ENCODE results near the gene NCKIPSD.

Gene NCKIPSD

GRCh38 chr3:48656061-48656840 lies 29.5 kb downstream of the NCKIPSD start:
- TF ChIP-seq ZNF565 (CRISPR knock-in tag; conservative IDR thresholded peaks at IDR 0.05; ENCODE audit: low read depth) (no peak), OSR1 (CRISPR knock-in tag; IDR thresholded peaks at IDR 0.05) (no peak), PATZ1 (CRISPR knock-in tag; IDR thresholded peaks at IDR 0.05; ENCODE audit: borderline replicate concordance) (no peak), ZFP3 (CRISPR knock-in tag; IDR thresholded peaks at IDR 0.05) (no peak), POU6F1 (CRISPR knock-in tag; IDR thresholded peaks at IDR 0.05; ENCODE audit: borderline replicate concordance, low read depth) (no peak), SNAI2 (CRISPR knock-in tag; IDR thresholded peaks at IDR 0.05) (no peak), TCF4 (CRISPR knock-in tag; IDR thresholded peaks at IDR 0.05; ENCODE audit: borderline replicate concordance) (no peak), ZNF70 (CRISPR knock-in tag; IDR thresholded peaks at IDR 0.05) (no peak), ZFP30 (CRISPR knock-in tag; IDR thresholded peaks at IDR 0.05) (no peak)
- no peak for ATAC-seq

GRCh38 chr3:48655606-48656005 lies 30.1 kb downstream of the NCKIPSD start:
- ATAC-seq, result no peak
- no peak for TF ChIP-seq TCF4 (CRISPR knock-in tag; IDR thresholded peaks at IDR 0.05; ENCODE audit: borderline replicate concordance)
- no peak for TF ChIP-seq ZNF8 (CRISPR knock-in tag; IDR thresholded peaks at IDR 0.05)
- no peak for TF ChIP-seq PPARA (CRISPR knock-in tag; IDR thresholded peaks at IDR 0.05; ENCODE audit: borderline replicate concordance)

GRCh38 chr3:48655063-48655462 lies 30.7 kb downstream of the NCKIPSD start:
- TF ChIP-seq CSDC2 (CRISPR knock-in tag; IDR thresholded peaks at IDR 0.05), result no peak
- TF ChIP-seq POU6F1 (CRISPR knock-in tag; IDR thresholded peaks at IDR 0.05; ENCODE audit: borderline replicate concordance, low read depth), result no peak
- TF ChIP-seq ZFP3 (CRISPR knock-in tag; IDR thresholded peaks at IDR 0.05), result no peak
- TF ChIP-seq CSRNP3 (CRISPR knock-in tag; IDR thresholded peaks at IDR 0.05), result no peak
- TF ChIP-seq PPARA (CRISPR knock-in tag; IDR thresholded peaks at IDR 0.05; ENCODE audit: borderline replicate concordance), result no peak
- no peak for TF ChIP-seq ISL1 (CRISPR knock-in tag; IDR thresholded peaks at IDR 0.05)
- no peak for TF ChIP-seq GLIS3 (CRISPR knock-in tag; IDR thresholded peaks at IDR 0.05)
- TF ChIP-seq OSR1 (CRISPR knock-in tag; IDR thresholded peaks at IDR 0.05), result no peak
- no peak for TF ChIP-seq TSHZ2 (CRISPR knock-in tag; IDR thresholded peaks at IDR 0.05)
- TF ChIP-seq ZNF8 (CRISPR knock-in tag; IDR thresholded peaks at IDR 0.05), result no peak
- TF ChIP-seq RARB (CRISPR knock-in tag; IDR thresholded peaks at IDR 0.05), result no peak
- TF ChIP-seq ZC3H10 (CRISPR knock-in tag; IDR thresholded peaks at IDR 0.05), result no peak
- no peak for TF ChIP-seq ZNF565 (CRISPR knock-in tag; conservative IDR thresholded peaks at IDR 0.05; ENCODE audit: low read depth)
- no peak for TF ChIP-seq ARNTL (CRISPR knock-in tag; IDR thresholded peaks at IDR 0.05; ENCODE audit: borderline replicate concordance, low read depth)

More at GRCh38 chr3:48655063-48655462, 30.7 kb downstream of the NCKIPSD start:
- ATAC-seq, result no peak

Measured in SK-N-SH treated with all-trans-retinoic acid at 6 μM for 48 hours (cell line).